ENCODE measurements around the gene EXTL1. TPM values are rescaled to one million over a fixed set of nuclear protein-coding genes. Genes with fewer than 3 reads are reported as not detected.
A peak's percentile ranks its signal among the peaks of the same experiment; 100 is the strongest.
"Not testable (repeated sequence)": the region's sequence is repeated elsewhere in the genome, so short reads cannot be mapped to it uniquely, and the experiment has no call there.

EXTL1 gene, protein sequence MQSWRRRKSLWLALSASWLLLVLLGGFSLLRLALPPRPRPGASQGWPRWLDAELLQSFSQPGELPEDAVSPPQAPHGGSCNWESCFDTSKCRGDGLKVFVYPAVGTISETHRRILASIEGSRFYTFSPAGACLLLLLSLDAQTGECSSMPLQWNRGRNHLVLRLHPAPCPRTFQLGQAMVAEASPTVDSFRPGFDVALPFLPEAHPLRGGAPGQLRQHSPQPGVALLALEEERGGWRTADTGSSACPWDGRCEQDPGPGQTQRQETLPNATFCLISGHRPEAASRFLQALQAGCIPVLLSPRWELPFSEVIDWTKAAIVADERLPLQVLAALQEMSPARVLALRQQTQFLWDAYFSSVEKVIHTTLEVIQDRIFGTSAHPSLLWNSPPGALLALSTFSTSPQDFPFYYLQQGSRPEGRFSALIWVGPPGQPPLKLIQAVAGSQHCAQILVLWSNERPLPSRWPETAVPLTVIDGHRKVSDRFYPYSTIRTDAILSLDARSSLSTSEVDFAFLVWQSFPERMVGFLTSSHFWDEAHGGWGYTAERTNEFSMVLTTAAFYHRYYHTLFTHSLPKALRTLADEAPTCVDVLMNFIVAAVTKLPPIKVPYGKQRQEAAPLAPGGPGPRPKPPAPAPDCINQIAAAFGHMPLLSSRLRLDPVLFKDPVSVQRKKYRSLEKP
- total RNA-seq: 5.4 TPM

DNA sequence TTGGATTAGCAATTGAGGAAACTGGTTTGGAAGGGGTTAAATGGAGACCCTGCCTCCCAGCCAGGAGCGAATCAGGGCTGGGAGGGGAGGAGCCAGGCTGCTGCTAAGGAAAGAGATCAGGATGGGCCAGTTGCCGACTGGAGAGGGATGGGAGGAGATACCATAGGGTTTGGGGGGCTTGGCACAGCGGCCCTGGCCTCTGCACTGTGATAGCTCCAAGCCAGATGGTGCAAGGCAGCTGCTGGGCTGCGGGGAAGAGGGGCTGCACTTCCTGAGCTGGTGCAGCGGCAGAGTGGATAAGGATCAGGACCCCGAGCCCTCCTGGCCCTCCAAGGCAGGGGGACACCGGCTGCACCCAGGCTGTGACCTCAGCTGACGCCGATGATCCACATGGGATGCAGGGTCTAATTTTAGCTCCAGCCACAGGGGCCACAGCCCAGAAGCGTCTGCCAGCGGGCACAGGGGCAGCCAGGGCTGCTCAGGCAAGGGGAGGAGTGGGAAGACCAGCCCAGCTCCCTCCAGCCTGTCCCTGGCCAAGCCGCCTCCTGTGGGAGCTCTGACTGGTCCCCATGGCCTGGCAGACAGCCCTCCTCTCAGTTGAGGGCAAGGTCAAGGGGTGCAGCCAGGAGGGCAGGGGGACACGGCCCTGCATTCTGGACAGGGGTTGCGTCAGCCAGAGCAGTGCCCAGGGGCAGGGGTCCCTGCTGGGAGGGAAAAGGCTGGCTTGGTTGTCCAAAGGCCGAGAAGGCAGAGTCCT lies at the start of gene EXTL1:
TSS of gene EXTL1 (plus strand) at position 129 of the 757 bp plus-strand sequence. CDS start 872 bp downstream, outside the sequence.
- DNase-seq: peak; percentile 96

DNA sequence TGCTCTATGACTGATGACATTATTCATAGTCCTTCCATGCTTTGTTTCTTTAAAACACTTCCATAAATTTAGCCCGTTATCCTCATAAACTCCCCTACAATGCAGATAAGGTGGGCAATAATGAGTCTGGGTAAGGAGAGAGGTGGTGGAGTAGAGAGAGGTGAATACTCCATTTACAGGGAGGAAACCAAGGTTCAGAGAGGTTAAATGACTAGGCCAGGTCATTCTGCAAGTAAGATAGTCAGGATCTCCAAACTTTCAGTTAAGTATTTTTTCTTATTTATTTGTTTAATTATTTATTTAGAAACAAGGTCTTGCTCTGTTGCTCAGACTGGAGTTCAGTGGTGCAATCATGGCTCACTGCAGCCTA lies 49.8 kb upstream of the EXTL1 start:
- DNase-seq: no peak

GRCh38 chr1:25973610-25974321 lies 47.8 kb upstream of the EXTL1 start:
- no peak for DNase-seq

- DNase-seq: peak; percentile 64
These were observed 43.8 kb upstream of the EXTL1 start for GRCh38 chr1:25977801-25978200.

DNA sequence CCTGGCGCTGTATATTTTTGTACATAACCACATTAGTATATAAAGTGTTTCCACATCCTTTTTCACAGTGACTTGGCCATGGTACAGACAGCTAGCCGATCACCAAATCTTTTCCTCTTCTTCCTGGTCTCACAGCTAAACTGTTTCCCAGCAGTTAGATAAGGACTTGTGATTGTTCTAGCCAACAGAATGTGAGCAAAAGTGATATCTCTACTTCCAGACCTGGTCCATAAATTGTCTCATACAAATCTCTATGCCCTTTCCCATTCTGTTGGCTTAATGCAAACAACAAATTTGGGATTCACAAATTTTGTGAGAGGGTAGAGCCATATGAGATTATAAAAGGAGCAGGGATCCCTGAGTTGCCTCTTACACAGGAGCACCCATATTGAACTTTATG lies 43.2 kb upstream of the EXTL1 start:
- no peak for DNase-seq

DNA sequence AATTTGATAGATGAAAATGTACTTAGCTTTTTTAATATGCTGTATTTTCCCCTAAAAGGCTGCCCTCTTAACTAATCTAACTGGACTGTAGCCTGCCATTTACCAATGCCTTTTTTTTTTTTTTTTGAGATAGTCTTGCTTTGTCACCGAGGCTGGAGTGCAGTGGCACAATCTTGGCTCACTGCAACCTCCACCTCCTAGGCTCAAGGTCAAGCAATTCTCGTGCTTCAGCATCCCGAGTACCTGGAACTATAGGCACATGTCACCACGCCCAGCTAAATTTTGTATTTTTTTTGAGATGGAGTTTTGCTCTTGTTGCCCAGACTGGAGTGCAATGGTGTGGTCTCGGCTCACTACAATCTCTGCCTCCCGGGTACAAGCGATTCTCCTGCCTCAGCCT lies 42.4 kb upstream of the EXTL1 start:
- DNase-seq: no peak

DNA sequence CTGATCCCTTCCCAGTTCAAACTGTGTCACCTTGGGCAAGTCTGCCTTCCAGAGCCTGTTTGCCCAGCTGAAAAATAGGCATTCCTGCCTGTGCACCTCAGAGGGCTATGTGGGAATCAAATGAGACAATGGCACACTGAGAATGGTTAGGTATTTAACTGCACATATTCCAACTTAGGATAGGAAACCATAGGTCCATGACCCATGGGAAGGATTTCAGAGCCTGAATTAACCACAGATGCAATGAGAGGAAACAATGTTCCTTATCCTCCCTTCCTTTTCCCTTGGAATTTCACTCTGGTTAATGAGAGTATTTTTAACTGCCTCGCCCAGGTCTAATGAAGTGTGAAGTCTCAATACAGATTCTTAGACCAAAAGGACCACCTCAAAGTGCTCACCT lies 36.4 kb upstream of the EXTL1 start:
- DNase-seq: no peak

- DNase-seq: no peak
These were observed 35.9 kb upstream of the EXTL1 start for GRCh38 chr1:25985670-25986069.

GRCh38 chr1:25986773-25987172 lies 34.8 kb upstream of the EXTL1 start:
- not testable (repeated sequence) for DNase-seq

DNA sequence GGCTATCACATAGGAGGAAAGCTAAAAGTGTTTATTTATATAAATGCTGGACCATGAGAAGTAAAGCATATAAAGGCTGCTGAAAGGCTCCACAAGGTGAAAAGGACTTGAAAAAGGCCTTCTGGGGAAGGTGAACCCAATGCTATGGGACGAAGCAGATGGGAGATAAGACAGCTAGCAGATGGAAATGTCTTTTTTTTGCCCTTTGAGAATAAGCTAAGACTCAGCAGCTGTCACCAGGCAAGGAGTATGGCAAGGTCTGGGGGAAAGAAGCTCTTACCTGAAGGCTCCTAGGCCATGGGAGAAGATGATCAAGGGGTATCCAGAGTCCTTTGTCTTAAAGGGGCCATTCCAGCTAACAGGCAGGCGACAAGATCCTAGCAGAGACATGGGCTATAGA lies 33.6 kb upstream of the EXTL1 start:
- no peak for DNase-seq

GRCh38 chr1:25989440-25990234 lies 31.9 kb upstream of the EXTL1 start:
- DNase-seq: no peak

DNA sequence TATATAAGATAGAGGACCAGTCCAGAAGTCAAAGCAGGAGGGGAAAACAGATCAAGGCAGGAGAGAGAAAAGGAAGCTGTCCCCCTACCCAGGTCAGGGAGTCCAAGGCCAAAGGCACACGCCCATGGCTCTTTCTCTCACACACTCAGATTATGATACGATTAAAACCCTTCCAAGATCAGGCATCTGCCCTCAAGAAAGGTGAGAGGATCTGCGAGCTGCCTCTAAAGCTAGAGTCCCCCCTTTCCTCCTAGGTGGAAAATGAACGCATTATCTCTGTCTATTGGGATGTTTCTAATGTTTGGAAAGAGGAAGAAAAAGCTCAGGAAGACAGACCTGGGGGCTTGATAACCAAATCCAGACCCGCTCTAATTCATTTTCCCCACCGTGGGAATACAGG lies 31.3 kb upstream of the EXTL1 start:
- no peak for DNase-seq

GRCh38 chr1:25990702-25991395 lies 30.7 kb upstream of the EXTL1 start:
- DNase-seq: no peak

DNA sequence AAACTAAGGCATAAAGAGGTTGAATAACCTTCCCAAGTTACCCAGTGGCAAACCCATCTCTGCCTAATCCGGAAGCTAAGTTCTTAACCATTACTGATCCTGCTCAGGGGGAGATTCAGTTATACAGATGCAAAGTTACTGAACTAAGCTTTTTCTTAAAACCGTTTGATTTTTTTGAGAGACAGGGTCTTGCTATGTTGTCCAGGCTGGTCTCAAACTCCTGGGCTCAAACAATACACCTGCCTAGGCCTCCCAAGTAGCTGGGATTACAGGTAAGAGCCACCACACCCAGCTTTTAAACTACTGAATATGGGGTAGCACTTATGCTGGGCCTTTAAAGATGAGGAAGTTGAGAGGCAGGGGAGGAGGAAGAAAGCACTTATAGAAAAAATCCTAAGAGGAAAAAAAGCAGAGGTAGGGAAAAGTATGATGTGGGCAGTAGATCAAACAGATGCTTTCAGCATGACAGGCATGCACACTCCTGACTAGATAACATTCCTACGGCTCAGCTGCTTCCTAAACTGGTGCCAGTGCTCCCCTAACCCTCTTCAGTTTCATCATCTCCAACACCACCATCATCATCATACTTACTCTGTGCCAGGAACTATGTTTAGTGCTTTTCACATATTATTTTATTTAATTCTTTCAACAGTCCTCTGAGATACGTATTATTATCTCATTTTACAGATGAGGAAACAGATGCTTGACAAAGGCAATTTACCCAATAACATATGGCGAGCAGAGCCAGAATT lies 29.5 kb upstream of the EXTL1 start:
- no peak for DNase-seq

- no peak for DNase-seq
These were observed 28.8 kb upstream of the EXTL1 start for GRCh38 chr1:25992689-25993171.

DNA sequence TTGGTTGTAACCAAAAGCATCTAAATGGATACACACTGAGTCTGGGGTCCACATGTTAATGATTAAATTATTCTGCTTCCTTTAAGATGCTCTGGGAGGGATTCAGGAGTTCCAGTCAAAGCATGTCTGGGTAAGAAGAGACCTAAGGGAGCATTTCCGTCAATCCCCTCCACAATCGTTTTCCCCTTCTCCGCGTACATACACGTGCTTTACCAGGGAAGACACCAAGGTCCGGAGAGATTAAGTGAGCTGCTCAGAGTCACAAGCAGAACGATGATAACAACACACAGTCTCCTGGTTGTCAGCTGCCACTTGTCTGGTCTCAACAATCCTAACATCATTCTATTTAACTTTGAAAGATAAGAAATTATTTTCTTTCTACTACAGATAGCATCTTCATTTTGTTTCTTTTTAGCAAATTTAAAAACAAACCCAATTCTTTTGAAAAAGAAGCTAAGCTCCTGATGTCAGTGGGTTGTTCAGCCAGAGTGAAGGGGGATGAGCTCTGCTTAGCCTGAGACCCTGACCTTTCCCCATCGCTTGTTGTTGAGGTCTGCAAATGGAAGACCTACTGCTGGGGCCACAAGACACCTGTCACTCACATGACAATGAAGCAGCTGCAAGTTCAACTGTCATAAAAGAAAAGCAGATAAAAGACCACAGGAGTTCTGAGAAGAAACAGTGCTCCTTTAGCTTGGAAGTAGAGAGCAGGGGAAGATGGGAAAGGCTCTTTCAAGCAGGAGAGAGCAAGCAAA lies 28.2 kb upstream of the EXTL1 start:
- DNase-seq: no peak

DNA sequence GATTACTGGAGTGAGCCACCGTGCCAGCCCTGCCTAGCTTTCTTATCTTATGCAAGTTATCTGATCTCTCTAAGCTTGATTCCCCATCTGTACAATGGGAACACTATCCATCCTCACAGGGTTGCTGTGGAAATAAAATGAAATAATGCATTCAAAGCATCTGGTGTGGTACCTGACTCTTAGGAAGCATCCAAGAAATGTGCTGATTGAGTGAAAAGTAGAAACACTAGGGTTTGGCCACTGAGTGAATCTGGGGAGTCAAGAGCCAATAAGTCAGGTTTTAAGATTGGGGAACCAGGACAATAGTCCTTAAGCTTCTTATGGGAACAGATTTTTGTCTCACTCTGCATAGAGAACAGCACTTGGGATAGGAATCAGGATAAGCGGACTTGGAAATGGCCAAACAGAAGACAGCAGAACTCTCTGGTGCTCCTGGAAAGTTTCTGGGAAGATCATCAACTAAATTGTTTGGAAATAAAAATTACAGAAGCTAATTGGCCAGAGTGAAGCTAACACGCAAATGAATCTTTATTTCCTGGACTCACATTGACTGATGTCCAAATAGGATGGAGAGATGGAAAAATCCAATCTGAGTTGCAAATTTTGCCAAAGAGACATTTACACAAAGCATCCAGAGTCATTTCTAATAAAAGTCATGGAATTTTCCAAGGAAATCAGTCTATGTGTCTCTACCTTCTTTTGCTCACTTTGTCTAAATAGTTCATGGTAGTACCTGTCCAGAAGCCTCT lies 27.0 kb upstream of the EXTL1 start:
- no peak for DNase-seq

Measured in tongue (tissue), 2 donors.